Sigmoid colon (tissue), 7 donors: Measurements from ENCODE around the gene ZNF513. TPM values are rescaled to one million over a fixed set of nuclear protein-coding genes. Genes with fewer than 3 reads are reported as not detected.

Source experiments
- DNase-seq: peaks from one replicate; pipeline ENCODE4 v3.0.0-alpha.2; 2019
- H3K27ac ChIP-seq, 4 donors: fragments of 200-600 bp; sonication (generic); one replicate each; pipeline ENCODE4 v1.5.1; 2016 to 2019; ENCODE audit warnings: mild to moderate bottlenecking in 1 of 4
- H3K27me3 ChIP-seq, 3 donors: fragments of 200-600 bp; sonication (generic); one replicate each; pipeline ENCODE4 v1.5.1; 2019; ENCODE audit warnings: mild to moderate bottlenecking in 1 of 3
- H3K36me3 ChIP-seq, 4 donors: fragments of 200-600 bp; sonication (generic); one replicate each; pipeline ENCODE4 v1.5.1; 2016 to 2019
- H3K4me1 ChIP-seq, 4 donors: fragments of 200-600 bp; sonication (generic); one replicate each; pipeline ENCODE4 v1.5.1; 2017 to 2019
- H3K4me3 ChIP-seq, 4 donors: fragments of 200-600 bp; sonication (generic); one replicate each; pipeline ENCODE4 v1.5.1; 2017 to 2019; ENCODE audit warnings: mild to moderate bottlenecking in 2 of 4, moderate library complexity in 1 of 4
- H3K9me3 ChIP-seq, 4 donors: fragments of 200-600 bp in 3 of 4; sonication (generic) in 3 of 4; one replicate each; pipeline versions ENCODE4 v1.5.1 to v1.6.1; 2013 to 2019
- CTCF ChIP-seq, 4 experiments: fragments of 450-650 bp in 3 of 4; fragments of 200-600 bp in 1 of 4; IDR thresholded peaks; one replicate each; pipeline ENCODE4 v1.5.1; 2016 to 2019; ENCODE audit warnings: antibody characterized with exemption in 4 of 4, mild to moderate bottlenecking in 3 of 4, moderate library complexity in 2 of 4
- EP300 ChIP-seq, 4 donors: sonication (generic); formaldehyde crosslinking; IDR thresholded peaks; one replicate each; pipeline ENCODE4 v1.6.1; 2017; ENCODE audit warnings: antibody characterized with exemption in 4 of 4
- POLR2A ChIP-seq, 2 donors: fragments of 450-650 bp; IDR thresholded peaks; one replicate each; pipeline ENCODE4 v1.6.1; 2016; ENCODE audit warnings: antibody characterized with exemption in 2 of 2, mild to moderate bottlenecking in 2 of 2, moderate library complexity in 2 of 2
- POLR2AphosphoS5 ChIP-seq, 4 donors: sonication (generic); formaldehyde crosslinking; IDR thresholded peaks; one replicate each; pipeline ENCODE4 v1.6.1; 2017; ENCODE audit warnings: antibody characterized with exemption in 4 of 4
- WGBS, 2 donors: extraction: QIAGEN DNeasy Blood & Tissue Kit; methylation state at CpG; one replicate each; pipeline ENCODE4 v1.1.7; 2013; 5-methylcytosine and 5-hydroxymethylcytosine counted together
- intact Hi-C: fragments of 100-400 bp; cut with DNase I; formaldehyde crosslinking; loops from one replicate; pipeline ENCODE4 v1.15.1; 2023
- polyA plus RNA-seq, 3 donors: library from polyadenylated mRNA; stranded (reverse); fragments of 200-250 nt; gene quantifications; one replicate each; pipeline ENCODE4 v1.2.3, GENCODE V29; 2013
- total RNA-seq, 4 donors: library from RNA; depleted of rRNA; stranded (reverse); fragments of >200 nt; gene quantifications; one replicate each; pipeline ENCODE4 v1.1.0, GENCODE V29; 2016
- donor health status: healthy with polysubstance abuse.
- donor health status: Bipolar disorder and iron deficiency.
- donor health status: healthy.

Gene ZNF513
- total and polyA plus RNA-seq, 7 donors: 5.0 to 27.5 (median 8.7) TPM

GRCh38 chr2:27375513-27376099, 4.9 kb downstream of the ZNF513 start:
- Histone ChIP-seq H3K4me3 (no peak overlapping the region), H3K4me1 (peaks cover 0 to 40% (median 32%) of the 10 kb centered on the region in 4 donors), H3K27ac (no peak overlapping the region), H3K36me3 (peaks cover 40 to 68% (median 57%) of the 10 kb centered on the region in 4 donors), H3K27me3 (no peaks in the 10 kb centered on the region), H3K9me3 (no peaks in the 10 kb centered on the region)
- intact Hi-C loops: no loop called here
- TF ChIP-seq POLR2A (IDR thresholded peaks at IDR 0.05) (no peak), CTCF (IDR thresholded peaks at IDR 0.05) (no peak), POLR2AphosphoS5 (IDR thresholded peaks at IDR 0.05) (no peak), EP300 (IDR thresholded peaks at IDR 0.05) (no peak)
- WGBS, 2 donors: 96% methylated on average over 20 of the region's 20 CpGs
- DNase-seq: no peak

GRCh38 chr2:27373567-27373966, 7.0 kb downstream of the ZNF513 start:
- Histone ChIP-seq H3K9me3 (no peaks in the 10 kb centered on the region), H3K4me3 (no peak overlapping the region), H3K4me1 (peaks cover 0 to 36% (median 29%) of the 10 kb centered on the region in 4 donors), H3K27me3 (no peaks in the 10 kb centered on the region), H3K27ac (no peak overlapping the region), H3K36me3 (peaks cover 40 to 67% (median 56%) of the 10 kb centered on the region in 4 donors)
- 86 to 90% methylated on average over 5 of the region's 5 CpGs for WGBS, 2 donors
- TF ChIP-seq CTCF (IDR thresholded peaks at IDR 0.05) (no peak), POLR2A (IDR thresholded peaks at IDR 0.05) (no peak), POLR2AphosphoS5 (IDR thresholded peaks at IDR 0.05) (no peak), EP300 (IDR thresholded peaks at IDR 0.05) (no peak)
- no peak for DNase-seq
- intact Hi-C loops: no loop called here

GRCh38 chr2:27372937-27373336, 7.6 kb downstream of the ZNF513 start:
- no peaks in the 10 kb centered on the region for H3K27me3 ChIP-seq
- H3K27ac ChIP-seq: no peak overlapping the region
- WGBS, 2 donors: 91 to 92% methylated on average over 6 of the region's 6 CpGs
- intact Hi-C loops: no loop called here
- no peak overlapping the region for H3K4me3 ChIP-seq
- no peak for DNase-seq
- no peaks in the 10 kb centered on the region for H3K9me3 ChIP-seq
- no peak for TF ChIP-seq POLR2A (IDR thresholded peaks at IDR 0.05)
- TF ChIP-seq CTCF (IDR thresholded peaks at IDR 0.05): no peak
- TF ChIP-seq POLR2AphosphoS5 (IDR thresholded peaks at IDR 0.05): no peak
- TF ChIP-seq EP300 (IDR thresholded peaks at IDR 0.05): no peak
- peaks cover 0 to 39% (median 33%) of the 10 kb centered on the region in 4 donors for H3K4me1 ChIP-seq
- H3K36me3 ChIP-seq: peaks cover 42 to 67% (median 55%) of the 10 kb centered on the region in 4 donors

GRCh38 chr2:27370816-27371620, 9.5 kb downstream of the ZNF513 start:
- H3K9me3 ChIP-seq: no peaks in the 10 kb centered on the region
- DNase-seq: peak; percentile 77
- peak overlapping the region; percentile 87 to 99 (median 92) for H3K27ac ChIP-seq
- peaks cover 0 to 39% (median 33%) of the 10 kb centered on the region in 4 donors for H3K4me1 ChIP-seq
- 0% methylated on average over 46 of the region's 46 CpGs for WGBS, 2 donors
- intact Hi-C loops: loop anchor here (1.0 to 2.0 kb wide), 4 partner anchors 9 to 58 kb away; partner anchors contain the start of genes MPV17, NRBP1 and ZNF513
- H3K4me3 ChIP-seq: peak overlapping the region; percentile 71 to 98 (median 92)
- TF ChIP-seq CTCF (IDR thresholded peaks at IDR 0.05): no peak
- no peak for TF ChIP-seq POLR2A (IDR thresholded peaks at IDR 0.05)
- TF ChIP-seq EP300 (IDR thresholded peaks at IDR 0.05): no peak
- TF ChIP-seq POLR2AphosphoS5 (IDR thresholded peaks at IDR 0.05): no peak
- no peaks in the 10 kb centered on the region for H3K27me3 ChIP-seq
- peaks cover 42 to 67% (median 55%) of the 10 kb centered on the region in 4 donors for H3K36me3 ChIP-seq
